ENCODE measurements around the gene TMEM106B.

TMEM106B gene

DNA sequence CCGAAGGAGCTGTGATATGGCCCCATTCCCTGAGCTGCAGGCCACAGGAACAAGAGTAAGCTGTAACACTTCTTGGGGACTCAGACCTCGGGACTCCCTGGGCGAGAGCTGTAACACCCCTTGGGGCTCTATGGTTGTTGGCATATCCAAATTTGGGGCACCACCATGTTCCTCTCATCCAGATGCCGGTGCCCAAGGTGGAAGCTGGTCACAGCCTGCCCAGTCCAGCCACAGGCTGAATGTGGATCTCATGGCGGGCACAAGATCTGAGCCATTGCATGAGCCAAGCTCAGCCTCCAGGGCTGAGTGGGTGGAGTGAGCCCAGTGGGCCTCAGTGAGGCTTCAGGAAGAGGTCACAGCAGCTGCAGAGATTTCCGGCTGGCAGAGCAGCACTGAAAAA is 78.9 kb downstream of the TMEM106B start:
- DNase-seq (ENCODE audit: low spot score) (no peak), ATAC-seq (ENCODE audit: low read depth) (no peak)
- no peaks in the 10 kb centered on the region for H3K9me3 ChIP-seq (ENCODE audit: severe bottlenecking)
- H3K27me3 ChIP-seq (ENCODE audit: insufficient read depth, poor library complexity, severe bottlenecking): no peaks in the 10 kb centered on the region
- H3K36me3 ChIP-seq (ENCODE audit: low read depth): no peaks in the 10 kb centered on the region
- H3K4me1 ChIP-seq (ENCODE audit: insufficient read depth, poor library complexity, severe bottlenecking): no peaks in the 10 kb centered on the region
- TF ChIP-seq, protein P1, sequence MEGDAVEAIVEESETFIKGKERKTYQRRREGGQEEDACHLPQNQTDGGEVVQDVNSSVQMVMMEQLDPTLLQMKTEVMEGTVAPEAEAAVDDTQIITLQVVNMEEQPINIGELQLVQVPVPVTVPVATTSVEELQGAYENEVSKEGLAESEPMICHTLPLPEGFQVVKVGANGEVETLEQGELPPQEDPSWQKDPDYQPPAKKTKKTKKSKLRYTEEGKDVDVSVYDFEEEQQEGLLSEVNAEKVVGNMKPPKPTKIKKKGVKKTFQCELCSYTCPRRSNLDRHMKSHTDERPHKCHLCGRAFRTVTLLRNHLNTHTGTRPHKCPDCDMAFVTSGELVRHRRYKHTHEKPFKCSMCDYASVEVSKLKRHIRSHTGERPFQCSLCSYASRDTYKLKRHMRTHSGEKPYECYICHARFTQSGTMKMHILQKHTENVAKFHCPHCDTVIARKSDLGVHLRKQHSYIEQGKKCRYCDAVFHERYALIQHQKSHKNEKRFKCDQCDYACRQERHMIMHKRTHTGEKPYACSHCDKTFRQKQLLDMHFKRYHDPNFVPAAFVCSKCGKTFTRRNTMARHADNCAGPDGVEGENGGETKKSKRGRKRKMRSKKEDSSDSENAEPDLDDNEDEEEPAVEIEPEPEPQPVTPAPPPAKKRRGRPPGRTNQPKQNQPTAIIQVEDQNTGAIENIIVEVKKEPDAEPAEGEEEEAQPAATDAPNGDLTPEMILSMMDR (IDR thresholded peaks at IDR 0.05; ENCODE audit: poor library complexity, severe bottlenecking): no peak
- no peak overlapping the region for H3K27ac ChIP-seq (ENCODE audit: poor library complexity, severe bottlenecking)
- no peak overlapping the region for H3K4me3 ChIP-seq (ENCODE audit: severe bottlenecking)

DNA sequence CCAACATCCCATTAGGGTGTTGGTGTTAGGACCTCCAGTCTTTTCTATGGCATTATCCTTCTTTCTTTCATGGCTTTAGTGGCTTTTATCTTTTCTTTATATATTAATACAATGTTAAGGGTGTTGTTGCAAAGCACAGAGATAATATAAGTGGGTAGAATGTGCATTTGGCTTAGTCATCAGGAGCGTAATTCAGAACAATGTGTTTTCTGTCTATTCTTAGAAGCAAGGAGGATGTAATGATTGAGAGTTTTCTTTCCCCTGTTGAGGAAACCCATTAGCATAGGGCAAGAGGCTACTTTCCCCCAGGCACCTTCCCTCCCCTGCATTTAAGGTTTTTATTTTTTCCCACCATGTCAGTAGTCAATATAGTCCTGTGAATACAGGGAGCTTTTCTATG is 79.7 kb downstream of the TMEM106B start:
- no peaks in the 10 kb centered on the region for H3K9me3 ChIP-seq (ENCODE audit: severe bottlenecking)
- no peak overlapping the region for H3K4me3 ChIP-seq (ENCODE audit: severe bottlenecking)
- no peaks in the 10 kb centered on the region for H3K27me3 ChIP-seq (ENCODE audit: insufficient read depth, poor library complexity, severe bottlenecking)
- no peaks in the 10 kb centered on the region for H3K4me1 ChIP-seq (ENCODE audit: insufficient read depth, poor library complexity, severe bottlenecking)
- ATAC-seq (ENCODE audit: low read depth) (no peak), DNase-seq (ENCODE audit: low spot score) (no peak)
- TF ChIP-seq, protein P1 (IDR thresholded peaks at IDR 0.05; ENCODE audit: poor library complexity, severe bottlenecking): no peak
- H3K36me3 ChIP-seq (ENCODE audit: low read depth): no peaks in the 10 kb centered on the region
- H3K27ac ChIP-seq (ENCODE audit: poor library complexity, severe bottlenecking): no peak overlapping the region

DNA sequence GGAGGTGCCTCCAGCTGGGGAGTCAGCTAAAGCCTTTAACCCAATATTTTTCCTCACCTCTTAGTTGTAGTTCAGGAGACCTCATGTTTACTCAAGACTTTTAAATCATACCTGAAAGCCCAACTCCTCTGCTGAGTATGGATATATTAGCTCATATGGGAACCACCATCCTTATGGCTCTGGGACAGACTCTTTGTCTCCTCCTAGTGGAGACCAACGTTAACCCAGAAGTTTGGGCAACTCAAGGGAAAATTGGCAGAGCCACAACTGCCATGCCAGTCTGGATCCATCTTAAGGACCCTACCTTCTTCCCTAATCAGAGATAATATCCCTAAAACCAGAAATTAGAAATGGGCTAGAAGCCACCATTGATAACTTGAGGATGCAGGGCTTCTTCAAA is 80.8 kb downstream of the TMEM106B start:
- no peaks in the 10 kb centered on the region for H3K9me3 ChIP-seq (ENCODE audit: severe bottlenecking)
- no peaks in the 10 kb centered on the region for H3K27me3 ChIP-seq (ENCODE audit: insufficient read depth, poor library complexity, severe bottlenecking)
- no peaks in the 10 kb centered on the region for H3K4me1 ChIP-seq (ENCODE audit: insufficient read depth, poor library complexity, severe bottlenecking)
- no peaks in the 10 kb centered on the region for H3K36me3 ChIP-seq (ENCODE audit: low read depth)
- ATAC-seq (ENCODE audit: low read depth) (no peak), DNase-seq (ENCODE audit: low spot score) (no peak)
- H3K27ac ChIP-seq (ENCODE audit: poor library complexity, severe bottlenecking): no peak overlapping the region
- no peak overlapping the region for H3K4me3 ChIP-seq (ENCODE audit: severe bottlenecking)
- TF ChIP-seq, protein P1 (IDR thresholded peaks at IDR 0.05; ENCODE audit: poor library complexity, severe bottlenecking): peak; percentile 25

Data from RWPE2 (cell line).